ENCODE measurements around the gene RASA3. TPM values are rescaled to one million over a fixed set of nuclear protein-coding genes. Genes with fewer than 3 reads are reported as not detected.

Gene RASA3
- total and polyA plus RNA-seq, 2 donors (not counting 3 experiments of a cell fraction or from before 2014, with no cell fraction given), result 26.5 to 53.8 TPM

DNA sequence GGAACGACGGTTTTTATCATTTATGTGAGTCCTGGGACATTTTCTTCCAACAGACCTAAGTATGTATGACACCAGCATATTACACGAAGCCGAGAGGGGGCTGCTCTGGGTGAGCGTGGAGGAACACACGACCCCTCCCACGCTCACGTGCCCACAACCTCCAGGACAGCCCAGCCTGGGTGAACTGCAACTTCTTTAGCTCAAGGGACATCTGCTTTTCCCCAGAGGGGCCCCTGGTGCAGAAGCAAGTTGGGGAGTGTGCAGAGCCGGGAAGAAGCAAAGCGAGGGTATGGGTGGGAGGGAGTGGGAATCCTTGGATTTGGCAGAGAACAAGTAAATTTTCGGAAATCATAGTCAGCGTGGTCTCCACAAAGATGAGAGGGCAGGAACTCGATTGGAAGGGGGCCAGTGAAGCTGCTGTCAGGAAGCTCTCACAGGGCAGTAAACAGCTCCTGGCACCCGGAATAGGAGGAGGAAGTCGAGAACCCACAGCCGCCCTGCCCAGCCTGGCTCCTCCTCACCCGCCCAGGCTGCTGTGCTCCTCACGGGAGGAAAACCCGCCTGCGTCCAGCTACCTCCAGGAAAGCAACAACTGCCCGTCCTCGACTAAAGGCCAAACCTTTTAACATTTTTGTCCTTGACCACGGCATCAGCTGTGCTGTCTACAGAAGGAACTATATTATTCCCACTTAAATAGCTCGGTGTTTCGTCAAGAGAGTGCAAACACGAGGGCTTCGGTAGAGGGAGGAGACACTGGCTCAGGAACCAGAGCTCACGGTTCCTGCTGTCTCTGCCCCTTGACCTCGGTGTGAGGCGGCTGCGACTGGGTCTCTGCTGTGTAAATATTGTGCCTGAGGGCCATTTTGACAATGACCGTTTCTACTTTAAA lies 29.5 kb upstream of the RASA3 start:
- no peaks in the 10 kb centered on the region for H3K36me3 ChIP-seq (ENCODE audit: control insufficient read depth in 2 of 2, extremely low read depth in 1 of 2, insufficient read depth in 2 of 2, low read length in 2 of 2)
- FAIRE-seq (peak; percentile 93), DNase-seq (ENCODE audit: low read depth, low spot score) (peak; percentile 55)
- H3K27me3 ChIP-seq (ENCODE audit: control insufficient read depth in 2 of 2, insufficient read depth in 2 of 2, low read length in 2 of 2), result peaks cover 4 to 9% of the 10 kb centered on the region in 2 experiments
- H3K79me2 ChIP-seq (ENCODE audit: control insufficient read depth, insufficient read depth, low read length), result no peaks in the 10 kb centered on the region
- H3K9ac ChIP-seq (replicated peaks; ENCODE audit: extremely low read depth, insufficient read depth, low read length), result no peak overlapping the region
- no peaks in the 10 kb centered on the region for H3K9me1 ChIP-seq (replicated peaks; ENCODE audit: control insufficient read depth, extremely low read depth, insufficient read depth, low read length)
- no peak overlapping the region for H3K4me3 ChIP-seq (replicated peaks in 1 of 3; ENCODE audit: insufficient read depth in 1 of 3, low read depth in 1 of 3, low read length in 3 of 3)
- CTCF ChIA-PET, result interaction anchor here (0.7 to 1.6 kb wide), 8 partner anchors 9 to 65 kb away, joined by 3 to 9 read pairs (median 4); no protein-coding TSS in a partner anchor
- dilution Hi-C loops (cut with MboI; ENCODE audit: extremely low pct_ligation_motif_present, low sequenced_read_pairs) (no loop called here), intact Hi-C loops (cut with micrococcal nuclease) (loop anchor here (1.0 kb wide), 1 partner anchor 57 kb away; no protein-coding TSS in a partner anchor)
- peak overlapping the region; percentile 63 for H3K27ac ChIP-seq (ENCODE audit: insufficient read depth, low read depth, low read length)
- H4K20me1 ChIP-seq (replicated peaks; ENCODE audit: control insufficient read depth, extremely low read depth, insufficient read depth, low read length), result no peaks in the 10 kb centered on the region
- POLR2A ChIA-PET, result interaction anchor here (0.9 kb wide), 1 partner anchor 30 kb away, joined by 4 read pairs; the partner anchor contains the start of gene RASA3
- no peaks in the 10 kb centered on the region for H3K9me3 ChIP-seq (replicated peaks; ENCODE audit: control insufficient read depth, insufficient read depth, low read length)
- H3K4me1 ChIP-seq (ENCODE audit: control insufficient read depth, extremely low read depth, insufficient read depth, low read length), result peaks cover 25% of the 10 kb centered on the region
- no peak for TF ChIP-seq FOS (IDR thresholded peaks at IDR 0.05; ENCODE audit: borderline replicate concordance, insufficient read depth, low read length)
- TF ChIP-seq EZH2 (IDR thresholded peaks at IDR 0.05; ENCODE audit: borderline replicate concordance, low read depth, low read length, severe bottlenecking), result no peak
- TF ChIP-seq JUN (IDR thresholded peaks at IDR 0.05; ENCODE audit: borderline replicate concordance, insufficient read depth, insufficient read length, low read depth), result no peak
- peak; percentile 36 for TF ChIP-seq POLR2AphosphoS5 (IDR thresholded peaks at IDR 0.05; ENCODE audit: insufficient read depth, low read depth, low read length)
- TF ChIP-seq, protein P1, sequence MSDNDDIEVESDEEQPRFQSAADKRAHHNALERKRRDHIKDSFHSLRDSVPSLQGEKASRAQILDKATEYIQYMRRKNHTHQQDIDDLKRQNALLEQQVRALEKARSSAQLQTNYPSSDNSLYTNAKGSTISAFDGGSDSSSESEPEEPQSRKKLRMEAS (IDR thresholded peaks at IDR 0.05; ENCODE audit: insufficient read depth, insufficient read length), result no peak
- no peak for TF ChIP-seq GATA2 (IDR thresholded peaks at IDR 0.05; ENCODE audit: insufficient read depth, insufficient read length, low read depth, low read length)
- no peak for TF ChIP-seq POLR2A (IDR thresholded peaks at IDR 0.05; ENCODE audit: low read depth, low read length)
- TF ChIP-seq, protein P2, sequence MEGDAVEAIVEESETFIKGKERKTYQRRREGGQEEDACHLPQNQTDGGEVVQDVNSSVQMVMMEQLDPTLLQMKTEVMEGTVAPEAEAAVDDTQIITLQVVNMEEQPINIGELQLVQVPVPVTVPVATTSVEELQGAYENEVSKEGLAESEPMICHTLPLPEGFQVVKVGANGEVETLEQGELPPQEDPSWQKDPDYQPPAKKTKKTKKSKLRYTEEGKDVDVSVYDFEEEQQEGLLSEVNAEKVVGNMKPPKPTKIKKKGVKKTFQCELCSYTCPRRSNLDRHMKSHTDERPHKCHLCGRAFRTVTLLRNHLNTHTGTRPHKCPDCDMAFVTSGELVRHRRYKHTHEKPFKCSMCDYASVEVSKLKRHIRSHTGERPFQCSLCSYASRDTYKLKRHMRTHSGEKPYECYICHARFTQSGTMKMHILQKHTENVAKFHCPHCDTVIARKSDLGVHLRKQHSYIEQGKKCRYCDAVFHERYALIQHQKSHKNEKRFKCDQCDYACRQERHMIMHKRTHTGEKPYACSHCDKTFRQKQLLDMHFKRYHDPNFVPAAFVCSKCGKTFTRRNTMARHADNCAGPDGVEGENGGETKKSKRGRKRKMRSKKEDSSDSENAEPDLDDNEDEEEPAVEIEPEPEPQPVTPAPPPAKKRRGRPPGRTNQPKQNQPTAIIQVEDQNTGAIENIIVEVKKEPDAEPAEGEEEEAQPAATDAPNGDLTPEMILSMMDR (IDR thresholded peaks at IDR 0.05; ENCODE audit: extremely low read depth in 1 of 2, insufficient read depth in 1 of 2, low read depth in 1 of 2, low read length in 2 of 2), result no peak
- no peak for TF ChIP-seq MYC (IDR thresholded peaks at IDR 0.05; ENCODE audit: low read depth, low read length)
- peak overlapping the region; percentile 18 for H3K4me2 ChIP-seq (ENCODE audit: insufficient read depth, low read length)
- no TSS peak for BruUV-seq (replicated peaks)
- peak overlapping the region; percentile 28 for H2AFZ ChIP-seq (ENCODE audit: low read depth, low read length)

Measured in endothelial cell of umbilical vein (primary cell).